Measurements from ENCODE around the gene PRR11.
"Not testable (repeated sequence)": the region's sequence is repeated elsewhere in the genome, so short reads cannot be mapped to it uniquely, and the experiment has no call there.

PRR11 gene

DNA sequence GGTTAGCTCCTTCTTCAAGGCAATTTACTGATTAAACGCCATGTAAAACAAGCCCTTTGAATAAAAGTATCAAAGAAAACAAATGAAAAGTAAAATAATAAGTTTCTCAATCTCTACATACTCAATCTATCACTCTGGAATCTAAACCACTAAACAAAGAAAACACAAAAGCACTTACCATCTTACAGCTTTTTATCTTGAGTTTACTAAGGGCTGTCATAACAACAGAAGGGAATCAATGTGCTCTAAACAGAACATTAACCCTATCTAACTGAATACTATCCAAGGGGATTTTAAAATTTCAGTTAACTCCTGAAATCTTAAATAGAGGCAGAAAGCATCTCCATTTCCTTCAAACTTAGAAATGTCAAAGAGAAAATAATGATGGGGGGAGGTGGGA lies 4.0 kb upstream of the PRR11 start:
- DNase-seq, result no peak

DNA sequence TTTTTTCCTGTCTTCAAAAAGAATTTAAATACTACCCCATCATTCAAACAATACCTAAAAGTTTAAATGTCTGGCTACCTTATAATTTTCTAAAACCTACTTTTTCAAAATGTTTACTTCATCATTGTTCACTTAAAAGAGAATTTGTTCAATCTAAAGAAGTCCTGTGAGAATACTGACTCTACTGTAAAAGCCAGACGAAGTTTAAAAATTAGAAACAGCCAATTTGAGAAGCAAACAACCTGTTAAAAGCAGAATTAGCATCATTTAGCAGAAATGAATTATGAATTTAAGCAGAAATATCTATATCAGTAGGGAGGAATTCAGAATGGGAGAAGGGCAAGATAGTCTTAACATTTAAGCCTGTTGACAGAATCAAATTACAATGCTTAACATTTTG lies 2.6 kb upstream of the PRR11 start:
- no peak for DNase-seq

DNA sequence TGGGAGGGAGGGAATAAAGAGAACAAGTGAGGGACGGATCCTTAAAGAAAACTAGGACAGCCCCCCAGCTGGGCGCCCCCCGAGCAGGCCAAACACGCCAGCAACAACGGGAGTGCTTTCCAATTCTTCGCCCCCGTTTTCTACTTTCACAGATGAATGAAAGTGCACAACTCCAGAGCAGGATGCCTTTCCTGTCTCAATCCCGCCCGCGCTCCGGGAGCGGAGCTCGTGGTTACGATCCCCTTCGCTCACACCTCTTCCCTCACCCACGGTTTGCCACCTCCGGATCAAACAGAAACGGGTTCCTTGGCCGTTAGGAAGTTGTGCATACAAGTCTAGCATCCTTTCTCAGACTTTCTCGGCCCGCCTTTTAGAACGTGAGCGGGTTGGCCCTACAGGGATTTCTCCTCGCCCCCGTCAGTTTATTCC lies 1.2 kb upstream of the PRR11 start:
- DNase-seq, result peak in 26 of 58 donors; percentile 25 to 76 (median 50)

DNA sequence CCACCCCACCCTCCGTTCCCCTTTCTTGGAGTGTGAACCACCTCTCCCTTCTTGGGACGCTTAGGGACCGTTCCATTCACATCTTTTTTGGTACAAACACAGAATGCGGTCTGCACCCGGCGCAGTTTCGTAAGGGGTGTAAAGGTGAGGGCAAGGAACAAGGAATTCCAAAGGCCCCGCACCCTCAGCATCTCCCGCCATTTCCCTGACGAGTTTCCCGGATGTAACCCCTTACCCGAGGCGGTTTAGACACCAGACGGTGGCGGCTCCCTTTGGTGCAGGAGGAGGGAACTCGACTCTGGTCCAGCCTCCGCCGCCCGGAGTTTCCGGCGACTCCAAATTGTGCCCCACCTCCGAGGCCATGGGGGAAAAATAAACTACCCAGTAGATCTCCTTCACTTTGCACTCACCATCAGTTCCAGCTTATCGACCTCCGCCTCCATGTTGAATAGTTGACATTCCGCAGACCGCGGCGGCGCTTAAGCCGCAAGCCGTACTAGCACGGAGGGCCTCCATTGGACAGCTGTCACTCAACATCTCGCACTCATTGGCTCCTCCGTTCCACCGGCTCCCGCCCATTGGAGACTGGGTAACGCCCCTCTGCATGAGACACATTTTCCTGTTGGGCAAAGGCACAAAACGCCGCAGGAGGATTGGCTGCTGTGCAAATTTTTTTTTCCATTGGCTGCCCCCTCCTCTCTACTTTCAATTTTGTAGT lies 666 bp upstream of the PRR11 start, which contains the start of gene SKA2:
Gene SKA2 (minus strand): TSS at position 466 of the 718 bp plus-strand sequence. CDS start 23 bp downstream, at position 443.
- peak in 56 of 58 donors; percentile 87 to 100 (median 100) for DNase-seq

DNA sequence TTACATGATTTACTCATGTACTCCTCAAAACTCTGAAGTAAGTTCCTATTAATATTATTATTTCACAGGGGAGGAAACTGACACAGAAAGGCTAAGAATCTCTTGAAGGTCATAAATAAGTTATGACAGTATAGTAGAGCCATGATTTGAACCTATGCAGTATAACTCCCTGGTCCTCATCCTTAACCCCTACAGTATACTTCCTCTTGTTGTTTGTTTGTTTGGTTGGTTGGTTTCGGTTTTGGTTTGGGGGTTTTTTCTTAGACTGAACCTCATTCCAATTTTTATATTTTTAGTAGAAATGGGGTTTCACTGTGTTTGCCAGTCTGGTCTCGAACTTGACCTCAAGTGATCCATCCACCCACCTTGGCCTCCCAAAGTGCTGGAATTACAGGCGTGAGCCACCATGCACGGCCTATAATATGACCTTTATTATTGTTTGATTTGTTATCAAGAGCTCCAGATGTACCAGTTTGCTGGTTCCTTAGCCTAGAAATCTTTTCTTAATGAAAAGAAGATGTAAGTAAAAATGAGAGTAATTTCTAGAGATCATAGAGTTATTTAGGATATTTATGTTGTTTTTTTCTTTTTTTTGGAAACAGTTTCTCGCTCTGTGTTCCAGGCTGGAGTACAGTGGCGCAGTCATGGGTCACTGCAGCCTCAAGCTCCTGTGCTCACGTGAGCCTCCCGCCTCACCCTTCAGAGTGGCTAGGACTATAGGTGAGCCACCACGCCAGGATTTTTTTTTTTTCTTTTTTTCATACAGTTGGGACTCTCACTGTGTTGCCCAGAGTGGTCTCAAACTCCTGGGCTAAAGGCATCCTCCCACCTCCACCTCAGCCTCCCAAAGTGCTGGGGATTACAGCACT lies 4.8 kb downstream of the PRR11 start:
- no peak for DNase-seq

DNA sequence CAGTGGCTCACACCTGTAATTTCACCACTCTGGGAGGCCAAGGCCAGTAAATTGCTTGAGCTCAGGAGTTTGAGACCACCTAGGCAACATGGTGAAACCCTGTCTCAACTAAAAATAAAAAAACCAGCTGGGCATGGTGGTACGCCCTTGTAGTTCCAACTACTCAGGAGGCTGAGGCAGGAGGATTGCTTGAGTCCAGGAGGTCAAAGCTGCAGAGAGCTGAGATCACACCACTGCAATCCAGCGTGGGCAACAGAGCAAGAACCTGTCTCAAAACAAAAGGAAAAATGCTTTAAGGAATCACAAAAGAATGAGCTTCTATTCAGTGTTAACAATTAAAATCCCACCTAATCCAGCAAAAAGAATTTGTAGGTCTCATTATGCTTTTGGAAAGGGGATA lies 5.9 kb downstream of the PRR11 start:
- no peak for DNase-seq

DNA sequence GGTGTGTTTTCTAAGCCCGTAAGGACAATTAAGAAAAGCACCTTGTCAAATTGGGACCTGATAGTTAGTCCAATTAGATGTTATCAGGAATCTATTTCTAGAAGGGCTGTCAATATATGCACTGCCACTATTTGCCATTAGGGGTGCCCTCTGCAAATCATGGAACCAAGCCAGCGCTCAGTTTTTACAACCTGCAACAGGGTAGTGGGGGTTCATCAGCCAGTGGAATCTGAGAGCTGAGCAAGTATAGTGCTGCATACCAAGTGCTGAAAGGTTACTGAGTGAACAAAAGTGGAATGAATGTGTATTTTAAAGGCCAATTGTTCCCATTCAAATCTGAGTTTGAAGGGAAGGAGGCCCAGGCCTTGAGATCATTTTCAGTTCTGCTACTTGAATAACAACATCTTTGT lies 10.4 kb downstream of the PRR11 start:
- peak in 53 of 58 donors; percentile 2 to 79 (median 46) for DNase-seq

DNA sequence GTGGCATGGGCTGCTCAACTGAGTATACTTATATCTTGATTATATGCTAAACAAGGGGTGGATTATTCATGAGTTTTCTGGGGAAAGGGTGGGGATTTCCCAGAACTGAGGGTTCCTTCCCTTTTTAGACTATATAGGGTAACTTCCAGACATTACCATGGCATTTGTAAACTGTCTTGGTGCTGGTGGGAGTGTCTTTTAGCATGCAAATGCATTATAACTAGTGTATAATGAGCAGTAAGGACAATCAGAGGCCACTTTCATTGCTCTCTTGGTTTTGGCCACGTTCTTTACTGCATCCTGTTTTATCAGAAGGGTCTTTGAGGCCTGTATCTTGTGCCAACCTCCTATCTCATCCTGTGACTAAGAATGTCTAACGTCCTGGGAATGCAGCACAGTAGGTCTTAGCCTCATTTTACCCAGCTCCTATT lies 12.0 kb downstream of the PRR11 start:
- no peak for DNase-seq

DNA sequence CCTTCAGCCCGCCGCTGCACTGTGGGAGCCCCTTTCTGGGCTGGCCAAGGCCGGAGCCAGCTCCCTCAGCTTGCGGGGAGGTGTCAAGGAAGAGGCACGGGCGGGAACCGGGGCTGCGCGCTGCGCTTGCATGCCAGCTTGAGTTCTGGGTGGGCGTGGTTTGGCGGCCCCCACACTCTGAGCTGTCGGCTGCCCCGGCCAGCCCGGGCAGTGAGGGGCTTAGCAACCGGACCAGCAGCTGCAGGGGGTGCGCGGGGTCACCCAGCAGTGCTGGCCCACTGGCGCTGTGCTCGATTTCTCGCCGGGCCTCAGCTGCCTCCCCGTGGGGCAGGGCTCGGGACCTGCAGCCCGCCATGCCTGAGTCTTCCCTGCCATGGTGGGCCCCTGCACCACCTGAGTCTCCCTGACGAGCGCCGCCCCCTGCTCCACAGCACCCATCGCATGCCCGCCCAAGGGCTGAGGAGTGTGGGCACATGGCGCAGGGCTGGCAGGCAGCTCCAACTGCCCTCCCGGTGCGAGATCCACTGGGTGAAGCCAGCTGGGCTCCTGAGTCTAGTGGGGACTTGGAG lies 17.0 kb downstream of the PRR11 start:
- no peak for DNase-seq

DNA sequence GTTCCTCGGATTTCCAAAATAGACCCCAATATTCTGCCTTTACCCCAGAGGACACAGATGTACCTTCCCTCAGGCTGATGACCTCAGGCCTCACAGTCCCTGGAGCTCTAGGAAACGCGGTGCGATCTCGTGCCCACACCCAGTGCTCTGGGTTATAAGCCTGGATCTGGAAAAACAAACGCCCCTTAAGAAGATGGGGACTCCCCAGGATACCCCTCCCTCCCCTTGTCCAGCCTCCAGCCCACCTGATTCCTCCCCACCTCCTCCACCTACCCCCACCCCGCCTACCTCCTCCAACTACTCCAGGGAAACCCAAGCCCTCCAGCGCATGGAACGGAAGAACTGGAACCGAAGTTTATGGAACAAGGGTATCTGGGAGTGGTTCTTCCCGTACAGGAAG lies 19.1 kb downstream of the PRR11 start:
- no peak for DNase-seq

DNA sequence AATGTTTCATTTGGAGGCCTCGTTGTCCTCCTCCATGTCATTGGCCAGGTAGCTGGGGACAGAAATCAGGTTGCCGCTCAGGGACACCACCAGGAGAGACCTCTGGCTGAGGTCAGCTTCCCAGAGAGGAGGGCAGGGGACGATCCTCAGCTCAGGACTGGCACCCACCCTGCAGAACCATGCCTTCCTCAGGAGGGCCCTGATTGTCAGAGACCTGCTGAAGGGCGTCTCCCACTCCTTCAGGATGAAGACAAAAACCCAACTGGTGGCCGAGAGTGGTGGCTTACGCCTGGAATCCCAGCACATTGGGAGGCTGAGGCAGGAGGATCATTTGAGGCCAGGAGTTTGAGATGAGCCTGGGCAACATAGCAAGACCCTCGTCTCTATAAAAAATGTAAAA lies 19.5 kb downstream of the PRR11 start:
- no peak for DNase-seq

DNA sequence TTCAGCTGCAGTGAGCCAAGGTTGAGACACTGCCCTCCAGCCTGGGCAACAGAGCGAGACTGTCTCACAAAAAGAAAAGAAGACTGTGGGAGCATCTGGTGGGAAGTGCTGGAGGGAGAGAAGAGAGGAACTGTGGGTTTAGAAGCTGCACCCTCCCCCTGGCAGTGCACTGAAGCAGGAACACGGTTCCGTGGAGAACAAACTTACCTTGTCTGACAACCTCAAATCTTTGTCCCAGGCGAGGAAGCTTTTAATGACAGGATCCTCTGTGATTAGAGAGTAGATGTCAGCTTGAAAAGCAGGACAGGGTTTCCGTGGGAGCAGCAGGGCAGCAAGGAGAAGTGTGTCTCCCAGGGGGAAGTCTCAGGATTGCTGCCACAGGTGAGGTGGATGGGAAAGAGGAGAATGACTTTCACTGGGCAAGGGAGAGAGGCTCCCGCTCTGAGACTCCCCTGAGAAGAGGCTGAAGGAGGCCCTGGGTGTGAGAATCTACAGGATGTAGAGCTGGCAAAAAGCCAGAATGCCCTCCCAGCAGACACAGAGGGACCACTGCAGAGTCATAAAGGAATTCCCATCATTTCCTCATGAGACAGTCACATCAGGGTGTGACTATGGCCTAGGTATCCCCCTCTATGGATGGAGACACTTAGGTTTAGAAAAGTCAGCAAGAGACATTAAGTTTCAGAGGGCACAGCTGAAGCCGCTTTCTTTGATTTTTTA lies 22.9 kb downstream of the PRR11 start:
- no peak for DNase-seq

DNA sequence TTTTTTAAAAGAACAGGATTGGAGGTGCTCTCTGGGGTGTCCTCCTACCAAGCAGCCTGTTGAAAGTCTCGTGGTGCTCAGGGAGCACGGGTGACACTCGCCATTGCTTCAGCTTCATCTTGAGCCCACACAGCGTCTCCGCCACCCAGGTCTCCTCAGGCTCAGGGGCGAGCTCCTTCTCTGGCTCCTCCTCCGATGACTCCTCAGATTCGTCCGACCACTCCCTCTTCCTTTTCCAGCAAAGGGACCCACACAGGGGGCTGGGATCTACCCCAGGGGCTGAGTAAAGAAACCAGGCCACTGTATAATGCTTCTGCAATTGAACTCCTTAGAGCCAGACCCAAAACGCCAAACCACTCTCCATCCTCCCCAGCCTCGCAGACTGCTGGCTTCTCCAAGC lies 24.1 kb downstream of the PRR11 start:
- not testable (repeated sequence) for DNase-seq

DNA sequence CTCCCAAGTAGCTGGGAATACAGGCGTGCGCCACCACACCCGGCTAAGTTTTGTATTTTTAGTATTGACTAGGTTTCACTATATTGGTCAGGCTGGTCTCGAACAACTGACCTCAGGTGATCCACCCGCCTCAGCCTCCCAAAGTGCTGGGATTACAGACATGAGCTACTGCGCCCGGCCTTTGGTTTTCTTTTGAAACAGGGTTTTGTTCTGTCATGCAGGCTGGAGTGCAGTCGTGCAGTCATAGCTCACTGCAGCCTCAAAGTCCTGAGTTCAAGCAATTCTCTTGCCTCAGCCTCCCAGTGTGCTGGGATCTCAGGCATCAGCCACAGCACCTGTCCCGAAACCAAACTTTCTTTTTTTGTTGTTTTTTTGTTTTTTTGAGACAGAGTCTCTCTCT lies 25.1 kb downstream of the PRR11 start:
- no peak for DNase-seq

DNA sequence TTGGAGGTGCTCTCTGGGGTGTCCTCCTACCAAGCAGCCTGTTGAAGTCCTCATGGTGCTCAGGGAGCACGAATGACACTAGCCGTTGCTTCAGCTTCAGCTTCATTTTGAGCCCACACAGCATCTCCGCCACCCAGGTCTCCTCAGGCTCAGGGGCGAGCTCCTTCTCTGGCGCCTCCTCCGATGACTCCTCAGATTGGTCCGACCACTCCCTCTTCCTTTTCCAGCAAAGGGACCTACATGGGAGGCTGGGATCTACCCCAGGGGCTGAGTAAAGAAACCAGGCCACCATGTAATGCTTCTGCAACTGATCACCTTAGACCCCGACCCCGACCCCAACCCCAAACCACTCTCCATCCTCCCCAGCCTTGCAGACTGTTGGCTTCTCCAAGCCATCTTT lies 25.9 kb downstream of the PRR11 start:
- DNase-seq, result no peak

DNA sequence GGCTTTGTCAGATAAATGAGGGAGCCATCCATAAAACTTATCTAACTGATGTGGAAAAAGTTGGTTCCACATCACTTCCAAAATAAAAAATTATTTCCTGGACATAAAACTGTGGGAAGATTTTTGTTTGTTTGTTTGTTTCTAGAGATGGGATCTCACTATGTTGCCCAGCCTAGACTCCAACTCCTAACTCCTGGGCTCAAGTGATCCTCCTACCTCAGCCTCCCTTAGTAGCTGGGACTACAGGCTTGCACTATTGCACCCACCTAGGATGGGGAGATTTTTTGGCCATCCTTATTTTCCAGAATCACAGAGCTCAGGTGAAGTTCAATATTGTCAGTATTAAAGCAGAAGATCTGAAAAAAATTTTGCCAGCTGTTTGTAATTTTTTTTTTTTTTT lies 30.5 kb downstream of the PRR11 start:
- no peak for DNase-seq

DNA sequence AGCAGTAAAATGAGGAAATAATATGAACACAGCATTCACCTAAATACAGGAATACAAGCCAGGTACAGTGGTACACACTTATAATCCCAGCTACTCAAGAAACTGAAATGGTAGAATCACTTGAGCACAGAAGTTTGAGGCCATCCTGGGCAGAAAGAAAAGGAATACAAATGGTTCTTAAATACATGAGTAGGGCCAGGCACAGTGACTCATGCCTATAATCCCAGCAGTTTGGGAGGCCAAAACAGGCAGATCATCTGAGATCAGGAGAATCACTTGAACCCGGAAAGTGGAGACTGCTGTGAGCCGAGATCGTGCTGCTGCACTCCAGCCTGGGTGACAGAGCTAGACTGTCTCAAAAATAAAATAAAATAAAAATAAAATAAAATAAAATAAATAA lies 31.3 kb downstream of the PRR11 start:
- no peak for DNase-seq

DNA sequence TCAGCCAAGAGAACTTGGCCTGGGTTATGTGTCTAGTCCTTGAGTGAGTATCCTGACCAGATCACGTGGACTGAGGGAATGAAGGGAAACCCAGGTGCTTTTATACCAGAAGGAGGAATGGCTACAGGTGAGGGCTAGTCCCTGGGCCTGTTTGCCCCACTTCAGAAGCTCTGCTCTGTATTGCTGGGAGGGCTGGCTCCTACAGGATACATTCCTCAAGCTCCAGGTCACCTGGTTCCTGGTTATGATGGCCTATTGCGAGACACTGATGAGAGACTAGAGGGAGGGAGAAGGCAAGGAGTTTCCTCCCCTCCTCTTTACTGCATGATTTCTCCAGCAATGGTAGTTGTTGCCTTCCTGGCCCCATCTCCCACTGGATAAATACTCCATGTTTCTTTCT lies 35.3 kb downstream of the PRR11 start:
- no peak for DNase-seq

DNA sequence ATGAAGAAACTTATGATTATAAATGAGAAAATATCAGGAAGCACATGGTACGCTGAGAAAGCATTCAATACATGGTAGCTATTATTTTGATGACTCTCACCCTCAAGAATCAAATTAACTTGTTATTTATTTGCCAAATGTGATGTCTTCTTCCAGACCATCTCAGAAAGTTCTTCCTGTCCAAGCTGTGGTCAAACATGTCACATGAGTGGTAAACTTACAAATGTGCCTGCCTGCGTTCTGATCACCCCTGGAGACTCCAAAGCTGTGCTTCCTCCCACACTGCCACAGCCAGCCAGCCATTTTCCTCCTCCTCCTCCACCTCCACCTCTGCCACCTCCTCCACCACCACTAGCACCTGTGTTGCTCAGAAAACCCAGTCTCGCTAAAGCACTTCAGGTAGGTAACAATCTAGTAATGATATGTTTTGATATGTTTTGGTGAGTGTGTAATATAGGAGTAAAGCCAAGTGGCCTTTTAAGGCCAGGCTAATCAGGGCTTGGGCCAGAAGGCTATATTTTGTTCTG lies 37.9 kb downstream of the PRR11 start:
- no peak for DNase-seq

DNA sequence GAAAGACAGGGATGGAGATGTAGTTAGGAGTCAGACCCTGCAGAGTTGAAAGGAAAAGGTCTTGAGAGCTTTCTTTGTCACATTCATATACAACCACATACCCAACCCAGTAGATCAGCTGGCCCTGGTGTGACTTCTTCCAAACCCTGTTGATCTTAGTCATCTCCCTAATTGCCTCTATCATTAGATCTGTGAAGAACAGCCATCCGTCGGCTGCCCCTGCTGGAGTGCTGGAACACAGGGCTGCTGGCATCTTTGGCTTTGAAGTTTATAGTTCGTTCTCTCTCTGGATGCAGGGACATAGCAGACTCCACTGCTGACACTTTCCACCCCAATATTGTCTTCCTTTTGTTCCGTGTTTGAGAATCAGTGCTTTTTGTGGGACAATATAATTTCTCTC lies 43.9 kb downstream of the PRR11 start:
- DNase-seq, result no peak

DNA sequence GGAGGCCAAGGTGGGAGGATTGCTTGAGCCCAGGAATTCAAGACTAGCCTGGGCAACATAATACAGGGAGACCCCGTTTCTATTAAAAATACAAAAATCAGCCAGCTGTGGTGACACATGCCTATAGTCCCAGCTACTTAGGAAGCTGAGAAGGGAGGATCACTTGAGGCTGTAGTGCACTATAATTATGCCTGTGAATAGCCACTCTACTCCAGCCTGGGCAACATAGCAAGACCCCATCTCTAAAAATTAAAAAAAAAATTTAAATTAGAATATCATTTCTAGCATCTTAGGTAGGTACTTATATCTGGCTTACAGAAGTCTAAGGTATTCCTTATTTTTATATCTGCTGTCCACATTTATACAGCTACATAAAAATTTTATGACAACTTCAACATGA lies 46.8 kb downstream of the PRR11 start:
- DNase-seq, result no peak
